ENCODE data around the gene HSF5. TPM values are rescaled to one million over a fixed set of nuclear protein-coding genes. Genes with fewer than 3 reads are reported as not detected.
A peak's percentile ranks its signal among the peaks of the same experiment; 100 is the strongest.

The HSF5 gene
- total and polyA plus RNA-seq, 8 donors = 0.18 TPM; not detected in 7

GRCh38 chr17:58378733-58379510 lies 109.3 kb downstream of the HSF5 start:
- Histone ChIP-seq H3K27ac (no peak overlapping the region), H3K27me3 (no peaks in the 10 kb centered on the region), H3K9me3 (no peaks in the 10 kb centered on the region), H3K4me1 (peaks cover 28 to 63% (median 38%) of the 10 kb centered on the region in 4 donors), H3K36me3 (no peaks in the 10 kb centered on the region), H3K4me3 (no peak overlapping the region)
- TF ChIP-seq POLR2A (IDR thresholded peaks at IDR 0.05) (no peak), CTCF (IDR thresholded peaks at IDR 0.05) (no peak), POLR2AphosphoS5 (IDR thresholded peaks at IDR 0.05) (no peak), EP300 (IDR thresholded peaks at IDR 0.05) (no peak)
- WGBS, 5 donors = 61 to 76% (median 71%) methylated on average over 8 of the region's 8 CpGs
- DNase-seq = no peak
- intact Hi-C loops (cut with DNase I; ENCODE audit: low total_unique reads) = no loop called here

DNA sequence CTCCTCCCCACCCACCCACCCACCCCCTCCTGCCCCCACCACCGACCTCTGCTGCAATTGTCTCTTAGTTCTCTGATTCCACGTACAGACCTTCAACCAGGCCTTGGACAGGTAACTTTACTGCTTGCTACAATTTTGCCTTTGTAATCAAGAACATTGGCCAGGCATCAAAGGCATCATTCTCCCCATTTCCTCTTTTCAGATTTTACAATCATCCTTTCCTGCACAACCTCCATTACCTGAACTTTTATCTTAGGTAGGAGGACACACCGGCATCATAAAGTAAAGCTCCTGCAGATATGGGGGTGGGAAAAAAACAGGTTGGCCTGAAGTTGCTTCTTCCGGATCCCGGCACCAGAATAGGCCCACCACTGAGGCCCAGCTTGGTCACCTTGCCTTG lies 110.5 kb downstream of the HSF5 start:
- no peaks in the 10 kb centered on the region for H3K36me3 ChIP-seq
- H3K4me1 ChIP-seq = peaks cover 27 to 54% (median 30%) of the 10 kb centered on the region in 4 donors
- no peak for DNase-seq
- WGBS, 5 donors = 60 to 77% (median 72%) methylated on average over 5 of the region's 5 CpGs
- TF ChIP-seq POLR2AphosphoS5 (IDR thresholded peaks at IDR 0.05) (no peak), CTCF (IDR thresholded peaks at IDR 0.05) (no peak), EP300 (IDR thresholded peaks at IDR 0.05) (no peak), POLR2A (IDR thresholded peaks at IDR 0.05) (no peak)
- H3K27ac ChIP-seq = peak overlapping the region in 1 of 5 donors; percentile 47
- intact Hi-C loops (cut with DNase I; ENCODE audit: low total_unique reads) = no loop called here
- no peaks in the 10 kb centered on the region for H3K27me3 ChIP-seq
- H3K9me3 ChIP-seq = no peaks in the 10 kb centered on the region
- H3K4me3 ChIP-seq = no peak overlapping the region

DNA sequence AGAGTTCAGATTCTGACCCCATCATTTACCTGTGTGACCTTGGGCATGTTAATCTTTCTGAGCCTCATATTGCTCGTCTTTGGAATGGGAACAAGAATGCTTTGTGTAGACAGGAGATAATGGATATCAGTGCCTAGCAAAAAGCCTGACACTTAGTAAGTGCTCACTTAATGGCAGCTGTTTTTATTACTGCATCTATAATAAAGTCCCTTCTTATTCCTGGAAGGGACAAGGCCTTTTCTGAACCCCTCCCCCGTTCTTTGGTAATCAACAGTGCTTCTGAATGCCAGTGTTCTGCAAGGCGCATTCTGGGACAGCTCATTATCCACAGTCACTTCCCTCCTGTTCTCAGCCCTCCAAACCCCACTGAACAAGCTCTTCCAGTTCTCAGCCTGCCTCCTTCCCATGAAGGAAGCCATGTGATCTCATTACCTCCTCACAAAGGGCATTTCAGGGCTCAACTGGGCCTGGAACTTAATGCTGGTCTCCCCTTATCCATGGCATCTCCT lies 111.1 kb downstream of the HSF5 start:
- Histone ChIP-seq H3K4me1 (peaks cover 22 to 49% (median 26%) of the 10 kb centered on the region in 4 donors), H3K27ac (peak overlapping the region in 2 of 5 donors; percentile 13 to 47), H3K4me3 (no peak overlapping the region), H3K36me3 (no peaks in the 10 kb centered on the region), H3K27me3 (no peaks in the 10 kb centered on the region), H3K9me3 (no peaks in the 10 kb centered on the region)
- intact Hi-C loops (cut with DNase I; ENCODE audit: low total_unique reads) = no loop called here
- peak in 2 of 3 donors; percentile 30 to 49 for TF ChIP-seq POLR2AphosphoS5 (IDR thresholded peaks at IDR 0.05)
- TF ChIP-seq EP300 (IDR thresholded peaks at IDR 0.05) = no peak
- TF ChIP-seq CTCF (IDR thresholded peaks at IDR 0.05) = no peak
- DNase-seq = peak; percentile 63 to 92
- 39 to 63% (median 51%) methylated on average over 3 of the region's 3 CpGs for whole genome bisulfite sequencing, 5 donors

GRCh38 chr17:58376472-58377000 lies 111.7 kb downstream of the HSF5 start:
- intact Hi-C loops (cut with DNase I; ENCODE audit: low total_unique reads) = no loop called here
- no peak overlapping the region for H3K4me3 ChIP-seq
- TF ChIP-seq POLR2AphosphoS5 (IDR thresholded peaks at IDR 0.05) (no peak), EP300 (IDR thresholded peaks at IDR 0.05) (no peak), POLR2A (IDR thresholded peaks at IDR 0.05) (no peak), CTCF (IDR thresholded peaks at IDR 0.05) (no peak)
- DNase-seq = no peak
- H3K27ac ChIP-seq = peak overlapping the region in 1 of 5 donors; percentile 47
- H3K27me3 ChIP-seq = no peaks in the 10 kb centered on the region
- WGBS, 5 donors = 61 to 71% (median 63%) methylated on average over 4 of the region's 4 CpGs
- H3K4me1 ChIP-seq = peaks cover 16 to 43% (median 20%) of the 10 kb centered on the region in 4 donors
- no peaks in the 10 kb centered on the region for H3K9me3 ChIP-seq
- H3K36me3 ChIP-seq = no peaks in the 10 kb centered on the region

All from stomach (tissue), 9 donors.